Measurements from ENCODE around the gene ESR1.

DNA sequence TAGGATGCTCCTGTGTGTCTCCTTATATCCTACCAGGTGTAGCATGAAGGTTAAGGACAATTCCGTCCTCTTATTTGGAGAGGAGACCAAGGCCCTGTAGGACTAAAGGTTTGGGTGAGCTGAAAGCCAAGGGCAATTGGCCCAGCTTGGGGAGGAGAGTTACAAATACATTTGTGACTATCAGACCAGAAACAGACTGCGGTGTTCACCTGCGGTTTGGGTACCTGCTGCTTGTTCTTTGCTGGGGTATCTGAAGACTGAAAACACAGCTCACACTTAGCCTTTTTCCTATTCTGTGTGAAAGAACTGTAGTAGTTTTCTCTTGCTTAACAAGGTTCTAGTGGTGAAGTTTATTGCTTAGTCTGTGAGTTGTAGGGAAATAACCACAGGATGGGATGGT, 55.0 kb downstream of the ESR1 start:
- TF ChIP-seq CTCF (IDR thresholded peaks at IDR 0.05) (no peak), TAF1 (IDR thresholded peaks at IDR 0.05; ENCODE audit: borderline replicate concordance, low read depth, low read length) (no peak), USF1 (IDR thresholded peaks at IDR 0.05; ENCODE audit: borderline replicate concordance, low read depth) (no peak), POLR2AphosphoS5 (IDR thresholded peaks at IDR 0.05; ENCODE audit: low read depth, low read length) (no peak), EZH2phosphoT487 (IDR thresholded peaks at IDR 0.05; ENCODE audit: borderline replicate concordance, low read depth) (no peak), EP300 (IDR thresholded peaks at IDR 0.05; ENCODE audit: borderline replicate concordance in 1 of 2, low read depth in 1 of 2, low read length in 1 of 2) (no peak), ELF1 (IDR thresholded peaks at IDR 0.05) (no peak), MAX (IDR thresholded peaks at IDR 0.05; ENCODE audit: low read depth) (no peak), MXI1 (IDR thresholded peaks at IDR 0.05; ENCODE audit: low read depth, low read length) (no peak), RFX5 (IDR thresholded peaks at IDR 0.05; ENCODE audit: low read length) (no peak), TCF12 (IDR thresholded peaks at IDR 0.05) (no peak), FOSL2 (IDR thresholded peaks at IDR 0.05; ENCODE audit: borderline replicate concordance, low read depth) (no peak)
- TF ChIP-seq, protein P1, sequence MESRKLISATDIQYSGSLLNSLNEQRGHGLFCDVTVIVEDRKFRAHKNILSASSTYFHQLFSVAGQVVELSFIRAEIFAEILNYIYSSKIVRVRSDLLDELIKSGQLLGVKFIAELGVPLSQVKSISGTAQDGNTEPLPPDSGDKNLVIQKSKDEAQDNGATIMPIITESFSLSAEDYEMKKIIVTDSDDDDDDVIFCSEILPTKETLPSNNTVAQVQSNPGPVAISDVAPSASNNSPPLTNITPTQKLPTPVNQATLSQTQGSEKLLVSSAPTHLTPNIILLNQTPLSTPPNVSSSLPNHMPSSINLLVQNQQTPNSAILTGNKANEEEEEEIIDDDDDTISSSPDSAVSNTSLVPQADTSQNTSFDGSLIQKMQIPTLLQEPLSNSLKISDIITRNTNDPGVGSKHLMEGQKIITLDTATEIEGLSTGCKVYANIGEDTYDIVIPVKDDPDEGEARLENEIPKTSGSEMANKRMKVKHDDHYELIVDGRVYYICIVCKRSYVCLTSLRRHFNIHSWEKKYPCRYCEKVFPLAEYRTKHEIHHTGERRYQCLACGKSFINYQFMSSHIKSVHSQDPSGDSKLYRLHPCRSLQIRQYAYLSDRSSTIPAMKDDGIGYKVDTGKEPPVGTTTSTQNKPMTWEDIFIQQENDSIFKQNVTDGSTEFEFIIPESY (IDR thresholded peaks at IDR 0.05; ENCODE audit: borderline replicate concordance, low read depth): no peak
- TF ChIP-seq, protein P2, sequence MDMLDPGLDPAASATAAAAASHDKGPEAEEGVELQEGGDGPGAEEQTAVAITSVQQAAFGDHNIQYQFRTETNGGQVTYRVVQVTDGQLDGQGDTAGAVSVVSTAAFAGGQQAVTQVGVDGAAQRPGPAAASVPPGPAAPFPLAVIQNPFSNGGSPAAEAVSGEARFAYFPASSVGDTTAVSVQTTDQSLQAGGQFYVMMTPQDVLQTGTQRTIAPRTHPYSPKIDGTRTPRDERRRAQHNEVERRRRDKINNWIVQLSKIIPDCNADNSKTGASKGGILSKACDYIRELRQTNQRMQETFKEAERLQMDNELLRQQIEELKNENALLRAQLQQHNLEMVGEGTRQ (IDR thresholded peaks at IDR 0.05; ENCODE audit: borderline replicate concordance, low read depth, low read length): no peak

All from SK-N-SH (cell line).